GM19324 (cell line): Measurements from ENCODE around the gene TRPM2.

Experiments
- ATAC-seq: cut with Tn5 transposase; IDR thresholded peaks from one replicate; pipeline ENCODE4 v1.9.1; 2021; ENCODE audit warnings: mild to moderate bottlenecking, moderate library complexity; ENCODE audit not compliant: unreplicated experiment, low FRiP score

TRPM2 gene

GRCh38 chr21:44455524-44456213 lies 102.2 kb downstream of the TRPM2 start:
- no peak for ATAC-seq

- no peak for ATAC-seq
These were observed 102.9 kb downstream of the TRPM2 start for GRCh38 chr21:44456214-44456914.

GRCh38 chr21:44456915-44457736 lies 103.7 kb downstream of the TRPM2 start:
- no peak for ATAC-seq

GRCh38 chr21:44458971-44459711 lies 105.7 kb downstream of the TRPM2 start:
- ATAC-seq: no peak

- no peak for ATAC-seq
These were observed 106.5 kb downstream of the TRPM2 start for GRCh38 chr21:44459712-44460440.

- no peak for ATAC-seq
These were observed 107.0 kb downstream of the TRPM2 start for GRCh38 chr21:44460441-44460755.

GRCh38 chr21:44461005-44461404 lies 107.6 kb downstream of the TRPM2 start:
- ATAC-seq: no peak

- ATAC-seq: no peak
These were observed 108.1 kb downstream of the TRPM2 start for GRCh38 chr21:44461464-44462001.

GRCh38 chr21:44462086-44462833 lies 108.8 kb downstream of the TRPM2 start:
- no peak for ATAC-seq

GRCh38 chr21:44462834-44463200 lies 109.4 kb downstream of the TRPM2 start:
- ATAC-seq: no peak

GRCh38 chr21:44463724-44464123 lies 110.3 kb downstream of the TRPM2 start:
- no peak for ATAC-seq

- no peak for ATAC-seq
These were observed 110.9 kb downstream of the TRPM2 start for GRCh38 chr21:44464351-44464750.

- no peak for ATAC-seq
These were observed 113.0 kb downstream of the TRPM2 start for GRCh38 chr21:44466351-44466954.

- no peak for ATAC-seq
These were observed 113.8 kb downstream of the TRPM2 start for GRCh38 chr21:44466996-44467858.

- no peak for ATAC-seq
These were observed 114.4 kb downstream of the TRPM2 start for GRCh38 chr21:44467859-44468195.

- ATAC-seq: no peak
These were observed 117.9 kb downstream of the TRPM2 start for GRCh38 chr21:44471341-44471740.

GRCh38 chr21:44471996-44472395 lies 118.6 kb downstream of the TRPM2 start:
- no peak for ATAC-seq

GRCh38 chr21:44473915-44474555 lies 120.6 kb downstream of the TRPM2 start:
- ATAC-seq: no peak
